HTERT RPE-1 (cell line): ENCODE data around the gene RFC3.

Experiments used
- in situ Hi-C: fragments of 300-500 bp; cut with MboI; formaldehyde crosslinking; loops from 4 replicates; pipeline ENCODE4 v1.14.3; 2020; ENCODE audit warnings: low sequenced_read_pairs

The RFC3 gene

DNA sequence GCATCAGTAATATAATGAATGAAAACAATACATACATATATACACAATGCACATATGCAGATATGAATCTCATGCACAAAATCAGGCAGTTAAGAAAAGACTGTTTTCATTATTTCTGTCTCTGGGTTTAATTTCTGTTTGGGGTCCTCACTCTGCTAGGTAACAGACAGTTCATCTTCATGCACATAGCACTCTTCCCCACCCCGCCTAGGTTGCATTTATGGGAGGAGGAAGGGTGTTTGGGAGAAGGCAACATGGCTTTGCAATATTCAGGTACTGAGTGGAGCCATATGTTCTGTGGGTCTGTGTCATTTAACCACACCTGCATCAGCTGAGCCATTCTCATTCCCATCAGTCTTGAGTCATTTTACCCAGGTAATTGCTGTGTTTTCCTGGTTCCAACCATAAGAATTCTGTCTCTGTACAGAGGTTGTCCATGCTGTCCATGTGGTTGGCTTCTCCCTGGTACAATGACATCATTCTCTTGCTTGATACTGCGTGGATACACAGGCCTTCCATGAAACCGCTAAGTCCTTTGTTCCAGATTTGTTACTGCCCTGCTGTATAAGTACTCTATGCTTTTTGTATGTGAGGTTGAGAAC, 45.3 kb downstream of the RFC3 start:
- in situ Hi-C loops = no loop called here

DNA sequence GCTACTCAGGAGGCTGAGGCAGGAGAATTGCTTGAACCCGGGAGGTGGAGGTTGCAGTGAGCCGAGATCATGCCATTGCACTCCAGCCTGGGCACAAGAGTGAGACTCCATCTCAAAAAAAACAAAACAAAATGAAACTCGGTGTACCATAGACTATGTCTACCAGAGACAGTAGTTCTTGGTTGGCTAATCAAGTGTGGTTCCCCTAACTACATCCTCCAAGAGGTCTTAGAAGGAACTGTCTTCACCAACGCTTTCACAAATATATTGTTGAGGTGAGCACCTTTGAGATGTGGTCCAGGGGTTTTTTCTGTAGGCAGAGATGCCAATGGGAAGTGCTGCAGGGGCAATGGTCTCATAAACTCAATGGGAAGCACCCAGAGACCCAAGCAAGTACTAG, 48.0 kb downstream of the RFC3 start:
- in situ Hi-C loops = no loop called here

GRCh38 chr13:33867472-33867871, 49.5 kb downstream of the RFC3 start:
- in situ Hi-C loops = no loop called here

DNA sequence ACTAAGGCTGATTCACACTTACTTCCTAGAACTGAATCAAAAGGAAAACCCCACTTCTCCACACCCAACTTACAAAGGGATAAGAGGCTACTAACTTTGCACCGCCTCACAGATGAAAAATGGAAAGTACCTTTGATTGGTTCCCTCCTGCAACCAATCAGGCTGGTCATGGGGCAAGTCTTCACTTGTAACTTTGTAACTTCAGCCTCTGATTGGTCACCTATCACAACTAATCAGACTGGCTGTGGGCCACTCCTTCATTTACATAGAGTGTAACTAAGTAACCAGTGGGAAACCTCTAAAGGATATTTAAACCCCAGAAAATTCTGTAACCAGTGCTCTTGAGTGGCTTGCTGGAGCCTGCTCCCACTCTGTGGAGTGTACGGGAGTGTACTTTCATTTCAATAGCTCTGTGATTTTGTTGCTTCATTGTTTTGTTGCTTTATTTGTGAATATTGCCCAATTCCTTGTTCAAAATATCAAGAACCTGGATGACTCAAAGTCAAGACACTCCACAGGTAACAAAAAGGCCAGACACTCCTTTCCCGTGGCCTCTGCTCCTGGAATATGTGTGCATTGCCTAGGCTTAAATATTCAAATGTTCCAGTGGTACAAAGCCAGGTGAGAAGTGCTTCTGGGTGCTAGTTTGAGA, 50.5 kb downstream of the RFC3 start:
- in situ Hi-C loops = no loop called here

- in situ Hi-C loops = no loop called here
These were observed 51.1 kb downstream of the RFC3 start for GRCh38 chr13:33869005-33869404.

DNA sequence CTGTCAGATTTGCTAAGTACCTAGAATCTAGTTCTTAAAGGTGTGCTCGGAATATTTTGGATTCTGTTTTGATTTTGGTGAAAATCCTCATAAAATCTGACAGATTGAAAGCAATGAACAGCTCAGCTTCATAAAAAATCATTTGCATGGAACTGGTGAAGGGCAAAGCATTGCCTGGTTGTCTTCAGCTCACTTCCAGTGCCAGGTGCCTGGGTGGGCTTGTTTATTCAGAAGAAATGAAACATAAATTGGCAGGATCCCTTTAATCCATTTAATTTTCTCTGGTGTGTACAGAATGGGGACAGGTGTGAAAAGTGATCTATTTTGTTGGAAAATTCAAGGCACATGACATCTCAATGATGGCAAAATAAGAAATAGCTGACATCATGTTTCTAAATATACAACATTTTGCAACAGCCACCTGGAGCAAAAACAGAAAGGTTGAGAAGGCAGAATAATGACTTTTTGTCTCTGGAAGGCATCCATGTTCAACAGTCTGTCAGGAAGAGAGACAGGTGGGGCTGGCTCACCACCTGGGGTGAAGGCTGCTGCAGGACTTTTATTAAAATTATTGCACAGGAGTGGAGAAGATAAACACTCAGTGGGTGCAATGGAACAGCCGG, 52.2 kb downstream of the RFC3 start:
- in situ Hi-C loops = no loop called here

- in situ Hi-C loops = no loop called here
These were observed 53.5 kb downstream of the RFC3 start for GRCh38 chr13:33871207-33872004.

- in situ Hi-C loops = no loop called here
These were observed 54.0 kb downstream of the RFC3 start for GRCh38 chr13:33872005-33872351.

DNA sequence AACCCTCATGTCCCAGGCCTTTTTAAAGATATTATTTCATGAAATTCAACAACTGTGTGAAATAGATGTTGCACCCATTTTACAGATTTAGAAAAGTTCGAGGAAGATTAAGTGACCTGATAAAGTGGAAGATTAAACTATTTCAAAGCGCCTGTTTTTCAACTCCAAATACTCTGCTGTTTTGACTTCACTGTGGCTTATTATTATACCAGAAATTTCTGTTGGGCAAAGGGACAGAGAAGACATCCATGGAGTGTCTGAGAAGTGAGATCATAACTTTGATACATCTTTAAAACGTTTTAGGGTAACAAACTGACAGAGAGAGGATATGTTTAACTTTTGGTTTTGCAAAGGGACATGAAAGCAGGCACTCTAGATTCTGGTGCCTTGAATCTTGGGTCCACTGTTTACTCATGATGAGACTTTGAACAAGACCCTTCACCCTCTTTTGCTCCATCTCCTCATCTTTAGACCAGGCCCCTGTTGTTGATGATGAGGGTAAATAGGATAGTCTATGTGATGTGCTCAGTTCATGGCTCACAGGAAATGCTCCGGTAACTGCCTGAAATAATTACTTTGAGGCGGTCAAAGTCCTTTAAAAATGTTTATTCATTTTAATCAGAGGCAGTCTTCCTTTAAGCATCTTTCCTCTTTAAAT, 55.4 kb downstream of the RFC3 start:
- in situ Hi-C loops = no loop called here

- in situ Hi-C loops = no loop called here
These were observed 56.9 kb downstream of the RFC3 start for GRCh38 chr13:33874871-33875270.

DNA sequence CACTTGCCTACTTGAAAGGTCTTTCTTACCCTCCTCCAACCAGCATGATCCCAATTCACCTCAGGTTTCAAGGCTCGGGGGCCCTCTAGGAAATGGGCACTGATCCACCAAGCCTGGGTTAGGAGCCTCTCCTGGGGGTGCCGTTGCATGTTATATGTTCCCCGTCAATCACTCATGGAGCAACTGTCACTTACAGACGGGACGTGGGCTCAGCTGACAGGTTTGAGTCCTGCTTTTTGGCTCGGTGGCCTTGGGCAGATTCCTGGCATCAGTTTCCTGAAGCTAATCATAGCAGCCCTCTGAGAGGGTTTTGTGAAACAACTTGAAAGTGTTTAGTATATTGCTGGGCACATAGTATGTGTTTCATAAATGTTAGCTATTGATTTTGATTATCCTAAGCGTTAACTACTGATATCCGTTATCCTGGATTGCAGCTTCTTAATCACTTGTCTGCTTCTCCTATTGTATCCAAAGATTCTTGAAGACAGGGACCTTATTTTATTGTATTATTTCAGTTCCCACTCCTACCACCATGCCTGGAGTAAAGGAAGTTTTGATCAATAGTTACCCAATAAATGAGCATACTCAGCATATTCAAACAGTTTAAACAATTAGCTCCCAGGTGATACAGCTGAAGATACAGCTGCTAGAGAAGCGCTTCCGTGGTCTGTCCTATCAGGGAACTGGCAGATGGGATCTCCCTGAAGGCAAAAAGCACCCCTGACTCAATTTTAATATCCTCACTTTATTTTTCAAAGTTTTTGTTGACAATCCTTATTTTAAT, 57.9 kb downstream of the RFC3 start:
- in situ Hi-C loops = no loop called here

DNA sequence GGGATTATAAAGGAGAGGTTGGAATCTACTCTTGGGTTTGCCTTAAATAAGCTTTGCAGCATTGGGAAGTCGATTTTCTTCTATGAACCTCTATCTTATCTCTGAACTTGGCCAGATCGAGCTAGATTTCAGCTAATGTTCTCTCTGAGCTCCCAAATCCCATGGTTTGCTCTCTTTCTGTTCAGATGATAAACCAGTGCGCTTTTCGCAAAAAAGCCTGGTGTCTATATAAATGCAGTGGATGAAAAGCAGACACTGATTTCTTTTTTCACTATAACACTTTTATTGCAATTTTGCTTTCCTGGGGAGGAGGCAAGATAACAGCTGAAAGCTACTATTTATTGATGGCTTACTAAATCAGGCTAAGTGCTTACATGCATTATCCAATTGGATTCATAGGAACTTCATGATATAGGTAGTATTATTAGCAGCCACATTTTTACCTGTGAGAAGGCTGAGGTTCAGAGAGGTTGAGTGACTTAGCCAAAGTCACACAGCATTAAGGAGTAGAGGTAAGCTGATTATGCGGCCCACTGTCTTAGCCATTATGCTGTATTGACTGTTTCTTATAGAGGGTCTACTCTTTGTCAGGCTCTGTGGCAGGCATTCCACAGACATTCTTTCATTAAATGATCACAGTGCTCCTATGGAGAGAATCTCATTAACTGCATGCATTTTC, 58.9 kb downstream of the RFC3 start:
- in situ Hi-C loops = no loop called here

- in situ Hi-C loops = no loop called here
These were observed 61.2 kb downstream of the RFC3 start for GRCh38 chr13:33879118-33879517.

DNA sequence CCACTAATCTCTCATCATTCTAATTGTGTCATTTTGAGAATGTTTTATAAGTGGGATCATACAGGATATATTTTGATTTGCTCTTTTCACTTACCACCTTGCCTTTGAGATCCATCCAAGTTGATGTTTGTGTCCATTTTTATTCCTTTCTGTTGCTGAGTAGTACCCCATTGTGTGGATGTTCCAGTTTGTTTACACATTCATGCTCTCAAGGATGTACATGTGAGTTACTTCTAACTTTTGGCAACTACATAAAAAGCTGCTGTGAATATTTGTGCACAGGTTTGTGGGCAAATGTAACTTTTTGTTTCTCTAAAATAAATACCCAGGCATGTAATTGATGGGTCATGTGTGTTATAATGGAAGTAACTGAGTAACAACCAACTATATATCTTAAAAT, 64.9 kb downstream of the RFC3 start:
- in situ Hi-C loops = no loop called here

GRCh38 chr13:33884531-33885220, 66.7 kb downstream of the RFC3 start:
- in situ Hi-C loops = no loop called here
